GM23248 (cell line): Measurements from ENCODE around the gene MCTP2. TPM values are rescaled to one million over a fixed set of nuclear protein-coding genes. Genes with fewer than 3 reads are reported as not detected.

Experiments
- DNase-seq: peaks from one replicate; pipeline ENCODE4 v3.0.0-alpha.2; 2015
- H2AFZ ChIP-seq: fragments of 200-600 bp; sonication (generic); 2 replicates; pipeline ENCODE4 v1.6.1; 2016; ENCODE audit warnings: antibody characterized with exemption
- H3F3A ChIP-seq: fragments of 200-600 bp; sonication (generic); 2 replicates; pipeline ENCODE4 v1.6.1; 2016; ENCODE audit warnings: mild to moderate bottlenecking, antibody characterized with exemption, mixed run types; ENCODE audit not compliant: insufficient read depth
- H3K27ac ChIP-seq: fragments of 200-600 bp; sonication (generic); 2 replicates; pipeline ENCODE4 v1.5.1; 2016; ENCODE audit warnings: mild to moderate bottlenecking
- H3K27me3 ChIP-seq: fragments of 200-600 bp; sonication (generic); replicated peaks from 2 replicates; pipeline ENCODE4 v1.6.1; 2016; ENCODE audit warnings: mild to moderate bottlenecking; ENCODE audit not compliant: insufficient read depth
- H3K36me3 ChIP-seq: fragments of 200-600 bp; sonication (generic); 2 replicates; pipeline ENCODE4 v1.6.1; 2016; ENCODE audit warnings: low read depth, mild to moderate bottlenecking
- H3K4me1 ChIP-seq: fragments of 200-600 bp; sonication (generic); 2 replicates; pipeline ENCODE4 v1.6.1; 2016; ENCODE audit warnings: mild to moderate bottlenecking; ENCODE audit not compliant: insufficient read depth
- H3K4me2 ChIP-seq: fragments of 200-600 bp; sonication (generic); one replicate; pipeline ENCODE4 v1.6.1; 2016; ENCODE audit warnings: mild to moderate bottlenecking; ENCODE audit not compliant: unreplicated experiment
- H3K4me3 ChIP-seq: fragments of 200-600 bp; sonication (generic); 2 replicates; pipeline ENCODE4 v1.5.1; 2016; ENCODE audit warnings: mild to moderate bottlenecking
- H3K79me2 ChIP-seq: fragments of 200-600 bp; sonication (generic); 2 replicates; pipeline ENCODE4 v1.6.1; 2016; ENCODE audit warnings: mild to moderate bottlenecking; ENCODE audit not compliant: insufficient read depth
- H3K9ac ChIP-seq: fragments of 200-600 bp; sonication (generic); 2 replicates; pipeline ENCODE4 v1.6.1; 2016; ENCODE audit warnings: mild to moderate bottlenecking
- H3K9me2 ChIP-seq: fragments of 200-600 bp; sonication (generic); 2 replicates; pipeline ENCODE4 v1.6.1; 2016; ENCODE audit warnings: mixed run types, mild to moderate bottlenecking, moderate library complexity; ENCODE audit not compliant: insufficient read depth
- H3K9me3 ChIP-seq: fragments of 200-600 bp; sonication (generic); one replicate; pipeline ENCODE4 v1.6.1; 2017; ENCODE audit warnings: low read depth
- H4K20me1 ChIP-seq: fragments of 200-600 bp; sonication (generic); 2 replicates; pipeline ENCODE4 v1.6.0; 2016; ENCODE audit not compliant: insufficient read depth
- EZH2 ChIP-seq: fragments of 200-600 bp; sonication (generic); IDR thresholded peaks from 2 replicates; pipeline ENCODE4 v1.6.1; 2018; ENCODE audit warnings: antibody characterized with exemption, mild to moderate bottlenecking; ENCODE audit not compliant: insufficient read depth, poor library complexity, severe bottlenecking
- EZH2phosphoT487 ChIP-seq: fragments of 200-600 bp; sonication (generic); IDR thresholded peaks from 2 replicates; pipeline ENCODE4 v1.6.1; 2018; ENCODE audit warnings: antibody characterized with exemption, moderate library complexity, mild to moderate bottlenecking, low read depth; ENCODE audit not compliant: insufficient read depth
- WGBS, 2 experiments: methylation state at CpG; one replicate each; pipeline ENCODE4 v1.1.6; 2015 to 2017; ENCODE audit warnings: low lambda C conversion rate in 2 of 2, low coverage in 1 of 2; ENCODE audit errors: missing lambda C conversion rate in 2 of 2; 5-methylcytosine and 5-hydroxymethylcytosine counted together
- in situ Hi-C: fragments of 300-500 bp; cut with MboI; formaldehyde crosslinking; loops from 2 replicates; pipeline ENCODE4 v1.15.0; 2020
- polyA plus RNA-seq: library from polyadenylated mRNA; unstranded; fragments of >200 nt; fragmentation: Nextera tagmentation; extraction: Ambion mirVana; gene quantifications from 2 replicates; pipeline ENCODE4 v1.2.1, GENCODE V29; 2016
- total RNA-seq: library from RNA; depleted of rRNA; stranded (reverse); fragments of >200 nt; shearing (Covaris generic); gene quantifications from 2 replicates; pipeline ENCODE4 v1.2.3, GENCODE V29; 2014

MCTP2 gene
- total and polyA plus RNA-seq, 2 experiments from 2014 or later = 0.70 to 0.97 TPM

DNA sequence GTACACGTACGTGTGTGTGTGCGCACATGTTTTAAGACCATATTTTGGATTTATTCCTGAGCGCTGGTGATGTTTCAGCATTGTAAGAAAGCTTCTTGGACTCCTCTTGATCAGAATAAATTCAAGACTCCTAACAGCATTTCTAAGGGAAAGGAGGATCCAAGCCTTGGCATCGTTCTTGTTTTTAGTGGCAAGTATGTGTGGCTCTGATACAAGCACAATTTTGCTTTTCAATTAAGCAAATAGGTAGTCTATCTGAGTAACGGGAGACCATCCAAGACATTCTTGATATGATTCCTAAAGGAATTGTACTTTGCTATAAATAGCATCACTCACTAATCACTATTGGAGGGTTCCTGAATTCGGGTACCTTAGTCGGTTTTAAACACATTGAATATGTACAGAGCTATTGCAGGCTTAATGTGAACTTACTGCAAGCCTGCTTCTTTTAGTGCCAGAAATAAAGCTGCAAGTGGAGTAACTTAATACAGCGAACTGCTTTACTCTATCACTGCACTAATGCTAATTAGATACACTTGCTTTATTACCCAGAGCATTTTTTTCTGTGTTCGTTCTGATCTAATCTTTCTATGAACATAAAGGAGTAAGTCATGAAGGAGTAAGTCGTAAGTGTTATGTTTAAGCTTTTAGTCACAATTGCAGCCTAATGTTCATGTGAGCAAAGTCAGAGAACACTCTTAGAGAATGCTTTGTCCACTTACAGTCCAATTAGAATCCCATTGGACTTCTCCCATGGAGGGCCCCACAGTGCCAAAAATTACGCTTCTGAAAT lies 186.3 kb downstream of the MCTP2 start:
- Histone ChIP-seq H3K9me3 (no peaks in the 10 kb centered on the region), H2AFZ (no peak overlapping the region), H3K9ac (no peak overlapping the region), H3K36me3 (no peaks in the 10 kb centered on the region), H3F3A (no peaks in the 10 kb centered on the region), H3K27me3 (no peaks in the 10 kb centered on the region), H4K20me1 (no peaks in the 10 kb centered on the region), H3K4me2 (no peak overlapping the region), H3K9me2 (no peaks in the 10 kb centered on the region), H3K27ac (no peak overlapping the region), H3K4me3 (no peak overlapping the region), H3K79me2 (no peaks in the 10 kb centered on the region), H3K4me1 (no peaks in the 10 kb centered on the region)
- in situ Hi-C loops = no loop called here
- TF ChIP-seq EZH2 = no peak
- whole genome bisulfite sequencing, 2 experiments = 62 to 63% methylated on average over 12 of the region's 12 CpGs
- DNase-seq = no peak

DNA sequence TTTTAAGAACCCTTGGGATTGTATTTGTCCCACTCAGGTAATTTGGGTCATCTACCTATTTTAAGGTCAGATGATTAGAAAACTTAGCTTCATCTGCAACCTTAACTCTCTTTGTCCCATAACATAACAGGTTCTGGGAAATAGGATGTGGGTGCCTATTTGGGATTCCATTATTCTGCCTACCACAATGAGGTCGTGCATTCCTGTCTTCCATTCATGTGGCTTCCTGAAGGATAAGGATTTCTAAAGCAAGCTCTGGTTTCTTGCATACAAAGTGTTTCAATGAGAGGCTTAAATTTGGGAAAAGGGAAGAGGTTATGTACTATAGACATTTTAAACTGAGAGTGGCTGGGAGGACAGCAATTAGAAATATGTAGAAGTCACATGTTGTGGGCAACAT lies 190.3 kb downstream of the MCTP2 start:
- TF ChIP-seq EZH2 (no peak), EZH2phosphoT487 (no peak)
- Histone ChIP-seq H3K9me2 (no peaks in the 10 kb centered on the region), H2AFZ (no peak overlapping the region), H3K4me1 (no peaks in the 10 kb centered on the region), H3K27me3 (no peaks in the 10 kb centered on the region), H3K27ac (no peak overlapping the region), H3K4me2 (no peak overlapping the region), H4K20me1 (no peaks in the 10 kb centered on the region), H3K9ac (no peak overlapping the region), H3K36me3 (no peaks in the 10 kb centered on the region), H3K4me3 (no peak overlapping the region), H3K9me3 (no peaks in the 10 kb centered on the region), H3K79me2 (no peaks in the 10 kb centered on the region), H3F3A (no peaks in the 10 kb centered on the region)
- DNase-seq = no peak
- in situ Hi-C loops = no loop called here
- 10 to 24% methylated on average over 1 of the region's 1 CpG for WGBS, 2 experiments

GRCh38 chr15:94432279-94432678 lies 200.9 kb downstream of the MCTP2 start:
- WGBS, 2 experiments = 31 to 40% methylated on average over 1 of the region's 1 CpG
- in situ Hi-C loops = no loop called here
- TF ChIP-seq EZH2 (no peak), EZH2phosphoT487 (no peak)

DNA sequence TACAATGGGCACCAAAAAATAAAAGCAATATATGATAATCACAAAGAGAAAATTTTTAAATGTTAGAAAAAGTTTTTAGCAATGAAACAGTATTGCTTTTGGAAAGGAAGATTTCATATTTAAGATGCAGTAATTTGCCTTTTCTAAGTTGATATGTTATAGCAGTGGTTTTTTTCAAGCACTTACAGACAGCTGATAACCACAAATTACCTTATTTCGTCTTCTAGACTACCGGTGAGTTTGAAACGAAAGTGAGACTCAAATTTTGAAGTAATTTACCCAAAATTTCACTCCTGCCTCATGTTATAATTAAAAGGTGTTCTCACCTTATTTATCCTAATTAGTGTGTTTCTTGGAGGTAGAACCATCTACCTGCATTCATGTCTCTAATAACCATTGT lies 207.8 kb downstream of the MCTP2 start:
- Histone ChIP-seq H3K4me3 (no peak overlapping the region), H2AFZ (no peak overlapping the region), H4K20me1 (no peaks in the 10 kb centered on the region), H3F3A (no peaks in the 10 kb centered on the region), H3K4me2 (no peak overlapping the region), H3K36me3 (no peaks in the 10 kb centered on the region), H3K9me2 (no peaks in the 10 kb centered on the region), H3K4me1 (no peaks in the 10 kb centered on the region), H3K9ac (no peak overlapping the region), H3K27me3 (no peaks in the 10 kb centered on the region), H3K27ac (no peak overlapping the region), H3K9me3 (no peaks in the 10 kb centered on the region), H3K79me2 (no peaks in the 10 kb centered on the region)
- TF ChIP-seq EZH2phosphoT487 (no peak), EZH2 (no peak)
- no peak for DNase-seq
- in situ Hi-C loops = no loop called here
- WGBS, 2 experiments = 68 to 75% methylated on average over 3 of the region's 3 CpGs

More at GRCh38 chr15:94432279-94432678, 200.9 kb downstream of the MCTP2 start:
- no peaks in the 10 kb centered on the region for H3K36me3 ChIP-seq
- H3K9me3 ChIP-seq = no peaks in the 10 kb centered on the region
- no peak overlapping the region for H3K9ac ChIP-seq
- H3K4me2 ChIP-seq = no peak overlapping the region
- H3K9me2 ChIP-seq = no peaks in the 10 kb centered on the region
- no peaks in the 10 kb centered on the region for H3K79me2 ChIP-seq
- no peak overlapping the region for H3K27ac ChIP-seq
- no peaks in the 10 kb centered on the region for H4K20me1 ChIP-seq
- H3K4me1 ChIP-seq = no peaks in the 10 kb centered on the region
- H3K27me3 ChIP-seq = no peaks in the 10 kb centered on the region
- DNase-seq = no peak
- H2AFZ ChIP-seq = no peak overlapping the region
- no peak overlapping the region for H3K4me3 ChIP-seq
- H3F3A ChIP-seq = no peaks in the 10 kb centered on the region

DNA sequence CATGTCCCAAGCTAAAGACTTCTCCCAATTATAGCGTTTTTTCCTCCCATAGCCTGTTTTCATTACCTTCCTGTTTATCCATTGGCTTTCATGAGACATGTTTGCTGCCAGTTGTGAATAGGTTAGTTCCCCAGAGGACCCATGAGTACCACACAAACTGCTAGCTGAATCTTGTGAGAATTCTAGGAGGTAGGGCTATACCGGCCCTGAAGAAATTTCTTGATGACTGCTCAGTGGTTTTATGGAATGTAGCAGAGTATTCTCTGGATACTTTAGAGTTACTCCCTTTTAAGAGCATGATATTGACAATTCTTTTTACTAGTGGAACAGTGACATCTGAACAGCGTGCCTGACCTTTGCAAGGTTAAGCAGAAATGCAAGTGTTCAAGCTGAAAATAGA lies 210.4 kb downstream of the MCTP2 start:
- Histone ChIP-seq H3K4me2 (no peak overlapping the region), H3K27ac (no peak overlapping the region), H3F3A (no peaks in the 10 kb centered on the region), H2AFZ (no peak overlapping the region), H3K4me3 (no peak overlapping the region), H3K36me3 (no peaks in the 10 kb centered on the region), H4K20me1 (no peaks in the 10 kb centered on the region), H3K9me2 (no peaks in the 10 kb centered on the region), H3K9ac (no peak overlapping the region), H3K4me1 (no peaks in the 10 kb centered on the region), H3K79me2 (no peaks in the 10 kb centered on the region), H3K9me3 (no peaks in the 10 kb centered on the region), H3K27me3 (no peaks in the 10 kb centered on the region)
- WGBS, 2 experiments = 50 to 60% methylated on average over 3 of the region's 3 CpGs
- in situ Hi-C loops = no loop called here
- TF ChIP-seq EZH2phosphoT487 (no peak), EZH2 (no peak)
- no peak for DNase-seq
